Endothelial cell (in vitro differentiated cells): Measurements from ENCODE around the gene MYF6. TPM values are rescaled to one million over a fixed set of nuclear protein-coding genes. Genes with fewer than 3 reads are reported as not detected.

Experiments used
- DNase-seq: peaks from one replicate; pipeline ENCODE4 v3.0.0; 2021; ENCODE audit warnings: low spot score
- H3K27ac Mint-ChIP-seq: one replicate; pipeline ENCODE4 v1.8.0; 2021; ENCODE audit warnings: mixed read lengths, inconsistent platforms; ENCODE audit not compliant: unreplicated experiment
- H3K27me3 Mint-ChIP-seq: one replicate; pipeline ENCODE4 v1.8.0; 2021; ENCODE audit warnings: mild to moderate bottlenecking, moderate library complexity, mixed read lengths, inconsistent platforms; ENCODE audit not compliant: unreplicated experiment
- H3K36me3 Mint-ChIP-seq: one replicate; pipeline ENCODE4 v1.8.0; 2021; ENCODE audit warnings: mild to moderate bottlenecking, low read depth, mixed read lengths, inconsistent platforms; ENCODE audit not compliant: unreplicated experiment
- H3K4me1 Mint-ChIP-seq: one replicate; pipeline ENCODE4 v1.8.0; 2021; ENCODE audit warnings: mild to moderate bottlenecking, mixed read lengths, inconsistent platforms; ENCODE audit not compliant: unreplicated experiment
- H3K4me3 Mint-ChIP-seq: one replicate; pipeline ENCODE4 v1.8.0; 2021; ENCODE audit warnings: mild to moderate bottlenecking, mixed read lengths, inconsistent platforms; ENCODE audit not compliant: unreplicated experiment
- H3K9me3 Mint-ChIP-seq: one replicate; pipeline ENCODE4 v1.8.0; 2021; ENCODE audit warnings: mixed read lengths, inconsistent platforms; ENCODE audit not compliant: unreplicated experiment
- total RNA-seq: library from RNA; stranded (reverse); fragmentation: NEBNext Ultra II Directional; extraction: Animal tissue kit (Norgen Biotek cat#: 25700); gene quantifications from one replicate; pipeline ENCODE4 v1.2.1, GENCODE V29; 2021; ENCODE audit not compliant: unreplicated experiment
- TF ChIP-seq, protein P1 (sequence below): fragments of 200-600 bp; sonication (generic); IDR thresholded peaks from one replicate; pipeline ENCODE4 v1.5.0; 2021; ENCODE audit warnings: antibody characterized with exemption; ENCODE audit not compliant: unreplicated experiment

The MYF6 gene
- total RNA-seq, 1 donor from 2014 or later = 0.31 TPM

DNA sequence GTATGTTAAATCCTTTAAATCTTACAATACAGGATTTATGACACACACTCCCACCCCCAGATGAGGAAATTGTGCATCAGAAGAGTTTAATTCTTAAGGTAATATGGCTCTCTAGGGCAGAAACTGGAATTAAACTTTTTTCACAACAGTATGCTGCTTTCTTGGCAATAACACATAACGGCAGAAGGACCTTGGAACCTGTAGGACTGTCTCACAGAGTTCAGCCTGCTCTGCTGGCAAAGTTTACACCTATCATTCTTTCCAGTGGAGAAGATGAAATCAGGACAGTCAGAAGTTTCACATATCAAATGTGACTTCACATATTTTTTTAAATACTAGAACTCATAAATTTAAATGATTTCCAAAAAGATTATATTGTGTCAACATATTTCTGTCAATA lies 30.6 kb upstream of the MYF6 start:
- Mint-ChIP-seq H3K27me3 (no peaks in the 10 kb centered on the region), H3K4me3 (no peak overlapping the region), H3K9me3 (no peaks in the 10 kb centered on the region), H3K36me3 (no peaks in the 10 kb centered on the region), H3K27ac (no peak overlapping the region), H3K4me1 (no peaks in the 10 kb centered on the region)
- TF ChIP-seq, protein P1, sequence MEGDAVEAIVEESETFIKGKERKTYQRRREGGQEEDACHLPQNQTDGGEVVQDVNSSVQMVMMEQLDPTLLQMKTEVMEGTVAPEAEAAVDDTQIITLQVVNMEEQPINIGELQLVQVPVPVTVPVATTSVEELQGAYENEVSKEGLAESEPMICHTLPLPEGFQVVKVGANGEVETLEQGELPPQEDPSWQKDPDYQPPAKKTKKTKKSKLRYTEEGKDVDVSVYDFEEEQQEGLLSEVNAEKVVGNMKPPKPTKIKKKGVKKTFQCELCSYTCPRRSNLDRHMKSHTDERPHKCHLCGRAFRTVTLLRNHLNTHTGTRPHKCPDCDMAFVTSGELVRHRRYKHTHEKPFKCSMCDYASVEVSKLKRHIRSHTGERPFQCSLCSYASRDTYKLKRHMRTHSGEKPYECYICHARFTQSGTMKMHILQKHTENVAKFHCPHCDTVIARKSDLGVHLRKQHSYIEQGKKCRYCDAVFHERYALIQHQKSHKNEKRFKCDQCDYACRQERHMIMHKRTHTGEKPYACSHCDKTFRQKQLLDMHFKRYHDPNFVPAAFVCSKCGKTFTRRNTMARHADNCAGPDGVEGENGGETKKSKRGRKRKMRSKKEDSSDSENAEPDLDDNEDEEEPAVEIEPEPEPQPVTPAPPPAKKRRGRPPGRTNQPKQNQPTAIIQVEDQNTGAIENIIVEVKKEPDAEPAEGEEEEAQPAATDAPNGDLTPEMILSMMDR = no peak
- DNase-seq = no peak

DNA sequence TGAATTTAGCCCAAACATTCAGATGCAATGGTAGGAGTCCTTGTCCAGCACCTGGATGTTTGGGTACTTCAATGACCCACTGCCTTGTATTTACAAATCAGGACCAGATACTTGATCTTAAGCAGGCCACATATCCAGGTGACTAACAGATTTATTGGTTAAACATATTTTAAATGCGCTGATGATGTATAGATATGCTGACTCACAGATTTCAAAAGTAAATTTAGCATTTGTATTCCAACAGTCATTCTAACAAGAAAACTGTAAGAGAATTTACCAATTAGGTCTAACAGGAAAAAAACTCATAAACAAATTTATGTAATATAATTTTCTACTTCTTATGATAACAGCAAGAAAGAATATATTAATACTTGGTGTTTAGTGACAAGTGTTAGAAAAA lies 29.4 kb upstream of the MYF6 start:
- no peak overlapping the region for H3K4me3 Mint-ChIP-seq
- no peaks in the 10 kb centered on the region for H3K27me3 Mint-ChIP-seq
- H3K27ac Mint-ChIP-seq = no peak overlapping the region
- H3K9me3 Mint-ChIP-seq = no peaks in the 10 kb centered on the region
- no peak for DNase-seq
- H3K4me1 Mint-ChIP-seq = no peaks in the 10 kb centered on the region
- TF ChIP-seq, protein P1 = no peak
- H3K36me3 Mint-ChIP-seq = no peaks in the 10 kb centered on the region

- TF ChIP-seq, protein P1 = no peak
- Mint-ChIP-seq H3K27me3 (no peaks in the 10 kb centered on the region), H3K9me3 (no peaks in the 10 kb centered on the region), H3K27ac (no peak overlapping the region), H3K4me1 (peaks cover 3% of the 10 kb centered on the region), H3K36me3 (no peaks in the 10 kb centered on the region), H3K4me3 (no peak overlapping the region)
- DNase-seq = no peak
These were observed 27.9 kb upstream of the MYF6 start for GRCh38 chr12:80679346-80680131.

DNA sequence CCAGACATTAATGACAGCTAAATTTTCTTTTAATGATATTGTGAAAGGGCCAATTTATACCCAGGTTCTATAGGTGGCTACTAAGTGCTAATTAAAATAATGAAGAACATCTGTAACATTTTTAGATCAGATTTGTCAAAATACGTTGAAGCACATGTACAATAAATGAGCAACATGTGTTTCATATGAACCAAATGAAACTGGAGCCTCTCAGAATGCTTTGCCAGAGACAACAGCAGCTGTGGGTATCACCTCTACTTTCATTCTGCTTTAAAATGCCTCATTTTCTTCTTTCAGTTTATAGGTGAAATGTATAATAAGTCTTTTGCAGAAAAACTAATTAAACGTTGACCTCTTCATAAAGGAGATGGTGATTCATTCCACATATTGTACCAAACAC lies 26.1 kb upstream of the MYF6 start:
- TF ChIP-seq, protein P1 = no peak
- DNase-seq = no peak
- no peak overlapping the region for H3K4me3 Mint-ChIP-seq
- no peak overlapping the region for H3K27ac Mint-ChIP-seq
- peaks cover 3% of the 10 kb centered on the region for H3K4me1 Mint-ChIP-seq
- H3K9me3 Mint-ChIP-seq = no peaks in the 10 kb centered on the region
- H3K36me3 Mint-ChIP-seq = no peaks in the 10 kb centered on the region
- no peaks in the 10 kb centered on the region for H3K27me3 Mint-ChIP-seq

DNA sequence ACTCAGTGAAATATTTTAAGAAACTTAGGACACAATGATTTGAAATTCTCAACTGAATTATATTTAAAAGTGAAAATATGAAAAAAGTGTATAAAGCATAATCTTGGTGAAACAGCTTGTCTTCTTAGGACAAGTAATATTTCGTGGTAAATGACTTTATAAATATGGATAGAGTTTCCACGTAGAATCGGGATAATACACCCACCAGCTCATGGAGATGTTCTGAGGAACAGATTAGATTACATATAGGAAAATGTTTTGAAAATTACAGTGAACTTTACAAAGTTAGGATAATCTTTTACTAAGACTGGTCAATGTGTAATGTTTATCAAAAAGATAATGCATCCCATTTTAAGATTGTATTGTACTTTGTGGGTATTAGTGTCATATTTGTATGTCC lies 25.6 kb upstream of the MYF6 start:
- Mint-ChIP-seq H3K4me1 (peaks cover 3% of the 10 kb centered on the region), H3K27ac (no peak overlapping the region), H3K27me3 (no peaks in the 10 kb centered on the region), H3K9me3 (no peaks in the 10 kb centered on the region), H3K36me3 (no peaks in the 10 kb centered on the region), H3K4me3 (no peak overlapping the region)
- TF ChIP-seq, protein P1 = no peak
- no peak for DNase-seq
